Germinal center (tissue), 1 donor: ENCODE results near the gene PTGR1.

Experiments
- DNase-seq: peaks from one replicate; pipeline ENCODE4 v3.0.0; 2012; ENCODE audit warnings: mixed read lengths, low spot score

The PTGR1 gene

DNA sequence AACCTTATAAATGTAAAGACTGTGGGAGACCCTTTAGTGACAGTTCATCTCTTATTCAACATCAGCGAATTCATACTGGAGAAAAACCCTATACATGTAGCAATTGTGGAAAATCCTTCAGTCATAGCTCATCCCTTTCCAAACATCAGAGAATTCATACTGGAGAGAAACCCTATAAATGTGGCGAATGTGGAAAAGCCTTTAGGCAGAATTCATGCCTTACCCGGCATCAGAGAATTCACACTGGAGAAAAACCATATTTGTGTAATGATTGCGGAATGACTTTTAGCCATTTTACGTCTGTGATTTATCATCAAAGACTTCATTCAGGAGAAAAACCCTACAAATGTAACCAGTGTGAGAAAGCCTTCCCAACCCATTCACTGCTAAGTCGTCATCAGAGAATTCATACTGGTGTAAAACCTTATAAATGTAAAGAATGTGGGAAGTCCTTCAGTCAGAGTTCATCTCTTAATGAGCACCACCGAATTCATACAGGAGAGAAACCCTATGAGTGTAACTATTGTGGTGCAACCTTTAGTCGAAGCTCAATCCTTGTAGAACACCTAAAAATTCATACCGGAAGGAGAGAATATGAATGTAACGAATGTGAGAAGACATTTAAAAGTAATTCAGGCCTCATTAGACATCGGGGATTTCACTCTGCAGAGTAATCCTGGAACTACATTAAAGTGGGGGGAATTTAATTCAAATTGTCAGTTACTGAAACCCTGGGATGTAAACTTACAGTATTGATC lies 56.8 kb downstream of the PTGR1 start:
- DNase-seq = no peak

GRCh38 chr9:111533099-111533790 lies 66.2 kb downstream of the PTGR1 start:
- no peak for DNase-seq

DNA sequence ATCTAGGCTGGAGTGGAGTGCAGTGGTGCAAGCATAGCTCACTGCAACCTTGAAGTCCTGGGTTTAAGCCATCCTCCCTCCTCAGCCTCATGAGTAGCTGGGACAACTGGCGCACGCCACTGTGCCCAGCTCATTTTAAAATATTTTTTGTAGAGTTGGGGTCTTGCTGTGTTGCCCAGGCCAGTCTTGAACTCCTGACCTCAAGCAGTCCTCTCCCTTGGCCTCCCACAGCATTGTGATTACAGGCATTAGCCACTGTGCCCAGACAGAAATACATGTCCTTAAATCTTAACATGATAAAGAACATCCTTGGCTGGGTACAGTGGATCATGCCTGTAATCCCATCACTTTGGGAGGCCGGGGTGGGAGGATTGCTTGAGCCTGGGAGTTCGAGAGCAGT lies 67.7 kb downstream of the PTGR1 start:
- DNase-seq = no peak

GRCh38 chr9:111529787-111530186 lies 69.7 kb downstream of the PTGR1 start:
- DNase-seq = no peak

GRCh38 chr9:111527347-111527746 lies 72.1 kb downstream of the PTGR1 start:
- DNase-seq = no peak

DNA sequence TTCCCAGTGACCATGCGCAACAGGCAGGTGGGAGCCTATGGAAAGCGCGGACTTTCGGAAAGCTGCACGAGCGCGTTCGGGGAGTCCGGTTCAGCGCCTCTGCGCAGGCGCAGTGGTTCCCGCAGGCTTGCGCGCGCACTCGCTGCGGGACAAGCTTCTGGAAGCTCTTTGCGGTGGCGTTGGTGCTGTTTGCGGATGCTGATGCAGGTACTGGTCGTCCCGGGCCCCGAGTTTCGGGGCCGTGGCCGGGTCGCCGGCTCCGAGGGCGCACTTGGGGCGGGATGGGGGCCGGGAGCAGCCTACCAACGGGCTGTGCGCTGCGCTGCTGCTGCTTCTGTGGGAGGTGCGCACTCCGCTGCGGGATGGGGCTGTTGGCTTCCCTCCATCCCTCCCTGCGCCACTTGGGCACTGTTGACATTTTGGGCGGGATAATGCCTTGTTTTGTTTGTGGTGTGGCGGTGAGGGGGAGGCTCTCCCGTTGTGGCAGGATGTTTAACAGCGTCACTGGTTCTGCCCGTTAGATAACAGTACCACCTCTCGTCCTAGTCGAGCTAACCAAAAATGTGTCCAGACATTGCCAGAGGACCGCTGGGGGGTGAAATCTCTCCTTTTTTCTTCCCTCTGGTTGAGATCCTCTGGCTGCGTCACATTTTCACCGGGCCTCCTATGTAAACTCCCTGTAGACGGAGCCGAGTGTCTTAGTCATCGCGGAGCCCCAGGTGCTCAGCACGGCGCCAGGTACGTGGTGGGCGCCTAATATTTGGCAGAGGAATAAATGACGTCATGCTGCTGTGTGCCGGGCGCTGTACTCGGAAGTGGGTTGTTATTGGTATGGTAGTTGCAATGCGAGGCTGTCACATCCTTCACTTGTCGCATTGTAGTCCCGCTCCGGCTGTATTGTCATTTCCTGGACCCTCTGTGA lies 74.1 kb downstream of the PTGR1 start, which contains the start of gene ZNF483:
Gene ZNF483, plus strand, starts transcription at position 124 of the 922 bp plus-strand sequence. CDS start 2,217 bp downstream, outside the sequence.
- DNase-seq = peak; percentile 70

GRCh38 chr9:111524731-111525055 lies 74.8 kb downstream of the PTGR1 start:
- DNase-seq = no peak

DNA sequence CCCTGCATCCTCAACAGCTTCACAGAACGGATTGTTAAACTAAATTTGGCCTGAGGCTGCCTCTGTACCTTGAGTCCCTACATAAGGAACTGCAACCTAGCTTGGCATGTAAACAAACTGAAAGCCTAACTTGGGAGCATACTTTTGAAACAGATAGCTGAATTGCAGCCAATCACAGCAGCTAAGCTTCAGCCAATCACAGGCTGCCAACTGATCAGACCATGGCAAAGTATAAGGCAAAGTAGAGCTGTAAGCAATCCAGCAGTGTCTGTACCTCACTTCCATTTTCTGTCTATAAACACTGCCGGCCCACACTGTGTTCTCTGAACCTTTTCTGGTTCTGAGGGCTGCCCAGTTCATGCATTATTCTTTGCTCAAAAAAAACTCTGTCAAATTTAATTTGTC lies 83.4 kb downstream of the PTGR1 start:
- no peak for DNase-seq

DNA sequence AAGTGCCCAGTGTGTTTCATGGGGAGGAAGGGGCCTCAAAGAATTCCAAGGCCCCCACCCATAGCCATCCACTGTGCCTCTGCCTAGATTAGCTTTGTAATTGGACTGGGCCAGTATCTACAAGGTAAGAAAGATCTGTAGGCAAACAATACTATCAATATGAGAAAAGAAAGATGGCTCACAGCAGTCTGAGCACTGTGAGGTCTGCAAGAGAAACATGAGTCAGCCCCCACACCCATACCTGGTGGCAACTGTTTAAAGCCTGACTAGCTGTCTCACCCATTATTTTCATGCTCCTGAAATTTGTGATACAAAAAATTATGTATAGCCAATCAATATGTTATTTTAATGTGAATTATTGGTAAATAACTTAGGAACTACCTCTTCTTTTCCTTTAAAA lies 84.5 kb downstream of the PTGR1 start:
- DNase-seq = no peak
